Glutamatergic neuron (in vitro differentiated cells): ENCODE results near the gene NRXN3. TPM values are rescaled to one million over a fixed set of nuclear protein-coding genes. Genes with fewer than 3 reads are reported as not detected.

Source experiments
- DNase-seq: peaks from one replicate; pipeline ENCODE4 v3.0.0; 2022
- H3K27ac Mint-ChIP-seq: one replicate; pipeline ENCODE4 v1.8.0; 2020; ENCODE audit warnings: mild to moderate bottlenecking, mixed read lengths, inconsistent platforms; ENCODE audit not compliant: unreplicated experiment
- H3K27me3 Mint-ChIP-seq: one replicate; pipeline ENCODE4 v1.8.0; 2020; ENCODE audit warnings: mild to moderate bottlenecking, moderate library complexity, mixed read lengths, inconsistent platforms; ENCODE audit not compliant: unreplicated experiment
- H3K36me3 Mint-ChIP-seq: one replicate; pipeline ENCODE4 v1.8.0; 2020; ENCODE audit warnings: mild to moderate bottlenecking, mixed read lengths, inconsistent platforms; ENCODE audit not compliant: unreplicated experiment
- H3K4me1 Mint-ChIP-seq: one replicate; pipeline ENCODE4 v1.8.0; 2020; ENCODE audit warnings: mild to moderate bottlenecking, low read depth, mixed read lengths, inconsistent platforms; ENCODE audit not compliant: unreplicated experiment
- H3K4me3 Mint-ChIP-seq: one replicate; pipeline ENCODE4 v1.8.0; 2020; ENCODE audit warnings: mild to moderate bottlenecking, mixed read lengths, inconsistent platforms; ENCODE audit not compliant: unreplicated experiment
- H3K9me3 Mint-ChIP-seq: one replicate; pipeline ENCODE4 v1.8.0; 2020; ENCODE audit warnings: mild to moderate bottlenecking, moderate library complexity, mixed read lengths, inconsistent platforms; ENCODE audit not compliant: unreplicated experiment
- total RNA-seq: library from RNA; stranded (reverse); fragmentation: NEBNext Ultra II Directional; extraction: Animal tissue kit (Norgen Biotek cat#: 25700); gene quantifications from one replicate; pipeline ENCODE4 v1.2.1, GENCODE V29; 2021; ENCODE audit not compliant: unreplicated experiment
- TF ChIP-seq, protein P1 (sequence below): fragments of 200-600 bp; sonication (generic); IDR thresholded peaks from one replicate; pipeline ENCODE4 v1.5.0; 2021; ENCODE audit not compliant: partially characterized antibody, unreplicated experiment

NRXN3 gene
- total RNA-seq, 1 donor from 2014 or later: 1.2 TPM

DNA sequence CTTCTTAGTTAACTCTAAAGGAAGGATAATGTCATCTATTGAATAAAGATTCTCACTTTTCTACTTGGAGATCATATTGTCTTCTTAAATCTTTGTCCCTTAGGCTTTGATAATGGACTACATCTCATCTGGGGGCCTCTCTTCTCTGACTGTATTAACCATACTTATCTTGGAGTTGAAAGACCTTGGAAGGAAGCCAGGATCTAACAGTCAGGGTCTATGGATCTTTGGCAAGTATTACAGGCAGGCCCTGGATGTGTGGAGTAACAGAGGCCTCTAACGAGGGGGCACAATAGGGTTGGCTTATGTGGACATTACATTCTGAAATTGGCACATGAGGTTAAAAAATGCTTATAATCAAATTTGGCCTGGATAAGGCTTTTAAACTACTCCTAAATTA is 513.8 kb downstream of the NRXN3 start:
- no peaks in the 10 kb centered on the region for H3K27me3 Mint-ChIP-seq
- no peaks in the 10 kb centered on the region for H3K4me1 Mint-ChIP-seq
- no peak for DNase-seq
- no peak overlapping the region for H3K27ac Mint-ChIP-seq
- no peaks in the 10 kb centered on the region for H3K9me3 Mint-ChIP-seq
- no peak overlapping the region for H3K4me3 Mint-ChIP-seq
- TF ChIP-seq, protein P1, sequence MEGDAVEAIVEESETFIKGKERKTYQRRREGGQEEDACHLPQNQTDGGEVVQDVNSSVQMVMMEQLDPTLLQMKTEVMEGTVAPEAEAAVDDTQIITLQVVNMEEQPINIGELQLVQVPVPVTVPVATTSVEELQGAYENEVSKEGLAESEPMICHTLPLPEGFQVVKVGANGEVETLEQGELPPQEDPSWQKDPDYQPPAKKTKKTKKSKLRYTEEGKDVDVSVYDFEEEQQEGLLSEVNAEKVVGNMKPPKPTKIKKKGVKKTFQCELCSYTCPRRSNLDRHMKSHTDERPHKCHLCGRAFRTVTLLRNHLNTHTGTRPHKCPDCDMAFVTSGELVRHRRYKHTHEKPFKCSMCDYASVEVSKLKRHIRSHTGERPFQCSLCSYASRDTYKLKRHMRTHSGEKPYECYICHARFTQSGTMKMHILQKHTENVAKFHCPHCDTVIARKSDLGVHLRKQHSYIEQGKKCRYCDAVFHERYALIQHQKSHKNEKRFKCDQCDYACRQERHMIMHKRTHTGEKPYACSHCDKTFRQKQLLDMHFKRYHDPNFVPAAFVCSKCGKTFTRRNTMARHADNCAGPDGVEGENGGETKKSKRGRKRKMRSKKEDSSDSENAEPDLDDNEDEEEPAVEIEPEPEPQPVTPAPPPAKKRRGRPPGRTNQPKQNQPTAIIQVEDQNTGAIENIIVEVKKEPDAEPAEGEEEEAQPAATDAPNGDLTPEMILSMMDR: no peak
- H3K36me3 Mint-ChIP-seq: no peaks in the 10 kb centered on the region

DNA sequence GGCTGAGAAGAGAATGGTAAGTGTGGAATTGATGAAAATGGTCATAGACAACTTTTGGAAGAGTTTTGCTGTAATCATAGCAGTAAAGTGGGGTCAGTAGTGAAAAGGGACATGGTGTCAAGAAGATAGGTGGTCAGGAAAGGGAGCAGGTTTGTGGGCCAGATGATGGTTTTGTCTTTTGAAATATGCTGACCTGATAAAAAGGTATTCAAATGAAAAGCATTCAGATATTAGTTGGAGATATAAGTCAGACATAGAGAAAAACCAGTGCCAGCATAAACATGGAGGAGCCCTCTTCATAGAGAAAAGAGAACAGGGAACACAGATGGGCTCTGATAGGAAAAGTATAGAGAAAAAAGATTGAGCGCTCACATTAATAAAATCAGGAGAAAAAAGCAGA is 518.3 kb downstream of the NRXN3 start:
- H3K27me3 Mint-ChIP-seq: no peaks in the 10 kb centered on the region
- H3K9me3 Mint-ChIP-seq: no peaks in the 10 kb centered on the region
- no peak overlapping the region for H3K27ac Mint-ChIP-seq

DNA sequence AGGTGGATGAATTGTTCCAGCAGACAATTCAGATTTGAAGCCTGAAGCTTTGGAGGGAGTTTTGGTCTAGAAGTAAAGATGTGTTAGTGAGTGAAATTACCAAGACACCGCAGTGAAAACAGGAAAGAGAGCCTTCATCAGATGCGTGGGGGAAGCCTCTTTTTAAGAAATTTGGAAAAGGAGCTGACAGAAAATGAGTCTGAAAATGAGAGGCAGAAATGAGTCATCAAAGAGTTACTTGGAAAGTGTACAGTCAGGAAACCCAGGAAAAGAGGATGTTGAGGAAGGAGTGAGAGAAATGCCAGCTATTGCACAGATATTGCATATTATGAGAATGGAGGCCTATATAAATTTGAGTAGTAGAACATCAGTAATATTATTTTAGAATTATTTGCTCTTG is 520.7 kb downstream of the NRXN3 start:
- Mint-ChIP-seq H3K4me3 (no peak overlapping the region), H3K36me3 (no peaks in the 10 kb centered on the region), H3K9me3 (no peaks in the 10 kb centered on the region), H3K27ac (no peak overlapping the region), H3K27me3 (no peaks in the 10 kb centered on the region), H3K4me1 (no peaks in the 10 kb centered on the region)
- TF ChIP-seq, protein P1: no peak
- DNase-seq: no peak

More for the DNA sequence above, 518.3 kb downstream of the NRXN3 start:
- Mint-ChIP-seq H3K4me1 (no peaks in the 10 kb centered on the region), H3K4me3 (no peak overlapping the region), H3K36me3 (no peaks in the 10 kb centered on the region)
- no peak for DNase-seq
- TF ChIP-seq, protein P1: no peak

DNA sequence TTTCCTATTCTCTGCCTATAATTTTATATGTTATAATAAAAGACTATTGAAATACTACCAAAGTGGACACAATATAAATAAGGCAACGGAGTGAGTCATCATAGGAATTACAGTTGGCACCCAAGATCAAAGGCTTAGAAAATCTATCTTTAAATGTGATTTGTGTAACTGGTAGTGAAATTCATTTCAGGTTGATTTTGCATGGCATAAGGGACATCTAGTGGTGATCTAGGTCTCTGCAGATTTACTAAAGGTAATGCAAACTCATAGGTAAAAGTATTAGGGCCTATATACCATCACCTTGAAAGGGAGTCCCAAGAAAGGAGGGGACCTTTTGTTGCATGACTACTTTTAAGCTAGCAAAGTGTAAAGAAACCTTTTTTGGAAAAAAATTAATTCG is 527.2 kb downstream of the NRXN3 start:
- DNase-seq: no peak
- no peaks in the 10 kb centered on the region for H3K4me1 Mint-ChIP-seq
- no peak overlapping the region for H3K27ac Mint-ChIP-seq
- H3K4me3 Mint-ChIP-seq: no peak overlapping the region
- no peaks in the 10 kb centered on the region for H3K36me3 Mint-ChIP-seq
- no peaks in the 10 kb centered on the region for H3K27me3 Mint-ChIP-seq
- H3K9me3 Mint-ChIP-seq: no peaks in the 10 kb centered on the region
- TF ChIP-seq, protein P1: peak; percentile 54

DNA sequence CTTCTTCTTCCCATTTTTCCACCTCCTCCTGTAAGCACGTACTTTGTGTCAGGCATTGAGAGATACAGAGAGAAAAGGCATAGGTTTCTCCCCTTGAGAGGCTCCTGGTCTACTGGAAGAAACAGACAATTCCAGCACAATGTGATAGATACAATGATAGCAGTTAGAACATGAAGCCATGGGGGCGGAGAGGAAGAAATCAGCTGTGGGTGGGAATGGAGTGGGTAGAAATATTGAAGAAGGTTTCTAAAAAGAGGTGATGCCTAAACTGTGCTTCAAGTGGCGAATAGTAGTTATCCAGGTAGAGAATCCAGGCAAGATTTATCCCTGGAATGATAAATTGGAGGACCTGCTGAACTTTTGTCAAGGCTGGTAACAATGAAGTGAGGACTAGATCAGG is 528.8 kb downstream of the NRXN3 start:
- DNase-seq: no peak
- Mint-ChIP-seq H3K36me3 (no peaks in the 10 kb centered on the region), H3K27me3 (no peaks in the 10 kb centered on the region), H3K4me1 (no peaks in the 10 kb centered on the region), H3K27ac (no peak overlapping the region), H3K4me3 (no peak overlapping the region), H3K9me3 (no peaks in the 10 kb centered on the region)
- TF ChIP-seq, protein P1: no peak
